ENCODE data around the gene PAK3.

Gene PAK3

DNA sequence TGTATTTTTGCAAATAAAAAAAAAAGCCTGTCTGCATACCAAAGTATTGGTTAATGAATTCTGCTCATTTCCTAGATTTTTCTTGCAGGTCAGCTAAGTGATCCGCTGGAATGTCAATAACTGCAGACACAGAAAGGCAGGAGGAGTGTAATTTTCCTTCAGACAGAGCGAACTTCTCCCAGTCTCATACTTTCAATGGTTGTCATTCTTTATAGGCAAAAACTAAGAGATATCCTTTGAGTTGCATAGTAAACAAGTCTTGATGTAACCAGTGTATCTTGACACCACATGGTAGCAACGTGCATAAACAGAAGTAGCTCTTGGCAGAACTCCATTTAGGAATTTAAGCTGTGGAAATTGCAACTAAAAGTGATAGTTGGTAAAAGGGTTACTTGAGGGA, 166.1 kb downstream of the PAK3 start:
- DNase-seq (ENCODE audit: low read depth): no peak

DNA sequence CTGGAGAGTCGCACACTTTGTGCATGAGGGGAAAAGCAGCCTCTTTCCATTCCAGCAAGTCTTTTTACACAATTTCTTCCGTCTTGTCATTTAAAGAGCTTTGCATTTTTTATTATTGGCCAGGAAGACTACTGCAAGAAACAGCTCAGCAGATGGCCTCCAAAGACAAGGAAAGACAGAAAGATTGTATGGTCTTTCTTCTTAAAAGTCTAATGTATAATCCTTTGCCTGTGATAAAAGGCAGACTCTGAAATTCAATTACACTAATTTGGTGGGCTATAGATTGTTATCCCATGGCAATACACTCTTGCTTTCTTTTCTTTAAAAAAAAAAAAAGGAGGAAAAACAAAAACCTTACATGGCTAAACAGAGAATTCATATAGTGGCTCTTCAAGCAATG, 168.4 kb downstream of the PAK3 start:
- no peak for DNase-seq (ENCODE audit: low read depth)

DNA sequence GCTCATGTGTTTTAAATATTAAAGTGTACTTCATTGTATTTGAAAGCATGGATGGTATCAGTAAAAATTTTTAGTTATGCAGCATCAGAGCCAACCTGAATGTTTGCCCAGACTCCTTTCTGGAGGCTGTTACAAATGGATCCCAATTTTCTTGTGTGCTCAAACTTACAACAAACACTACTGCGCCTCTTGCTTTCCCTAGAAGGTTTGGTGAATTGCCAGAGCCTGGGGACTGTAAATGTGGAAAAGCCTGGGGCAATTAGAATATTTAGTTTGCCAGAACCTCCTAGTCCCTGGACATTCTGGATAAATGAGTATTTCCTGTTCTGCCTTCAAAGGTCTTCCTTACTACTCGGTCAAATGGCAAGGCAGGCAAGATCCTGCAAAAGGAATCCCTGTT, 169.5 kb downstream of the PAK3 start:
- no peak for DNase-seq (ENCODE audit: low read depth)

DNA sequence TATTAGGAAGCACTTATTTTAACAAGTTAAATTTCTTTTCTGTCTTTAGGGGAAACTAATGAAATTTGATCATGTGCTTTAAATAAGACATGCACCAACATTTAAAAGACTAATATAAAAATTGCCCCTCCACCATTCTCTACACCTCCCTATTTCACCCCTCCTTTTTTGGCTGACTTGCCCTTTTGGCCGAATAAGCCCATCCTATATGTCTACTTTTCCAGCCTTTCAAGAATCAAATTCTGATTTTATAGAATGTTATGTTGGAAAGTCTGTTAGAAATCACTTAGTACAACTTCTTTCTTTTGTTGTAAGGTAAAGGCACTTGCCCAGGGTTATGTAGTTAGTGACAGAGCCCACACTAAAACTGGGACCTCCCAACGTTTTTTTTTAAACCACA, 172.5 kb downstream of the PAK3 start:
- no peak for DNase-seq (ENCODE audit: low read depth)

DNA sequence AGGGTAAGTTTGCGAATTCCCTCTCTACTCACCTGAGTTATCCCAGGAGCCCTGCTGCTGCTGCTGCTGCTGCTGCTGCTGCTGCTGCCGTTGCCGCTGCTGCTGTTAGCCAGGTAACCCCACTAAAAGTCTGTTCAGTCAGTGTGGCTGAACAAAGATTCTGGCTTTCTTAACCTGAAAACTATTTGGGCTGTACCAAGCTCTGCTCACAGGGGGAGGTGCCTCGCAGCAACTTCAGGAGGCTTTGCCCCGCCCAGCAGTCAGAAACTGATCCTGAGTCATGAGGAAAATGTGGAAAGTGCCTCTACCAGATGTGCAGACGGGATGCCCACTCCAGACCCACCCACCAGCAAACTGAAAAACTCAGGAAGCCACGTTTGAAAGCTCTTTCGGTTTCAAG, 174.3 kb downstream of the PAK3 start, which contains the start of gene CAPN6:
CAPN6 (minus strand) TSS at position 145 of the 400 bp plus-strand sequence. CDS start 6,547 bp downstream, outside the sequence.
- no peak for DNase-seq (ENCODE audit: low read depth)
